GM19025 (cell line): Measurements from ENCODE around the gene LBP.
"Not testable (repeated sequence)": the region's sequence is repeated elsewhere in the genome, so short reads cannot be mapped to it uniquely, and the experiment has no call there.

Experiments
- ATAC-seq: cut with Tn5 transposase; IDR thresholded peaks from one replicate; pipeline ENCODE4 v1.9.1; 2021; ENCODE audit warnings: mild to moderate bottlenecking, low read depth, moderate library complexity; ENCODE audit not compliant: unreplicated experiment

LBP gene

GRCh38 chr20:38346741-38347140 is 459 bp downstream of the LBP start:
- ATAC-seq = no peak

GRCh38 chr20:38349856-38350255 is 3.6 kb downstream of the LBP start:
- ATAC-seq = no peak

DNA sequence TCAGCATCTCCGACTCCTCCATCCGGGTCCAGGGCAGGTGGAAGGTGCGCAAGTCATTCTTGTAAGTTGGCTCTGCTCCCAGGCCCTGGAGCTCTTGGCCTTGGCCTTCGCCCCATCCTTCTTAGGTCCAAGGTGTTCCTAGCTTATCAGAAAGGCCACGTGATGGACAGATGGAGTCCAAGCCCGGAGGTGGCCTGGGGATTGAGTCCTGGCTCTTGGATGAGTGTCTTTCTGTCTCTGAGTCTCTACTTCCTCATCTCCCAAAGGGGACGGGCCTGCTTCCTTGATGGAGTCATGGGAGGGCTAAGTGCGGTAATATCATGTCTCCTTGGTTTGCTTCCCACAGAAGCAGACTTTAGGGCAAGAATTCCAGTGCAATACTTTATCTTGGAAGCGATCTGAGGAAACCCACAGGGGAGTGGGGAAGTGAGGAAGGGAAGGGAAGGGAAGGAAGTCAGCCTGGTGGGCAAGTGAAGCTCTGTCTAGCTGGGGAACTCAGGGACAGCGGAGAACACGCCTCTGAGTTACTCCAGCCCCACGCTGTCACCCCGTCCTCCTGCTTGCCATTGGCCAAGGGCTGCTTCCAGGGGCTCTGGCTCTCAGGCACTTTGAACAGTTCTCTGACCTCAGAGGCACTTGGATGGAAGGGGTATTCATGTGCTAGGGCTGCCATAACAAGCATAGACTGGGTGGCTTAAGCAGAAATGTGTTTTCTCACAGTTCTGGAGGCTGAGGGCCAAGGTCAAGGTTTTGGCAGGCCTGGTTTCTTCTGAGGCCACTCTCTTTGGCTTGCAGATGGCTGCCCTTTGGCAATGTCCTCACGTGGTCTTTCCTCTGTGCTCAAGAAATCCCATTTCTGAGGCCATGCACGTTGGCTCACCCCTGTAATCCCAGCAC is 4.8 kb downstream of the LBP start:
- no peak for ATAC-seq

DNA sequence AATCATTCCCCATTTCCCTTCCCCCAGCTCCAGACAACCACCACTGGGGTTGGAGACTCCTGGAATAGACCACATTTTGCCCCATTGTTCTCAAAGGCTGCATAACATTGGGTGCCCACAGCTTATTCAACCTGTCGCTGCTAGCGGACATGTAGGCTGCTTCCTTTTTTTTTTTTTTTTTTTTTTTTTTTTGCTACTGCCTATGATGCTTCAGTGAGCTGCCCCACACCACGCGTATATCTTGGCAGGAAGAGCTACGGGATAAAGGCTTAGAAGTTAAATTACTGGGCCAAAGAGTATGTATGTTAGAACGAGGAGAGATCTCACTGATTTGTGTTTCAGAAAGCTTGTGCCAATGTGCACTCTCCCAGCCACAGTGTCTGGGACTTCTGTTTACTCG is 7.0 kb downstream of the LBP start:
- ATAC-seq = no peak

DNA sequence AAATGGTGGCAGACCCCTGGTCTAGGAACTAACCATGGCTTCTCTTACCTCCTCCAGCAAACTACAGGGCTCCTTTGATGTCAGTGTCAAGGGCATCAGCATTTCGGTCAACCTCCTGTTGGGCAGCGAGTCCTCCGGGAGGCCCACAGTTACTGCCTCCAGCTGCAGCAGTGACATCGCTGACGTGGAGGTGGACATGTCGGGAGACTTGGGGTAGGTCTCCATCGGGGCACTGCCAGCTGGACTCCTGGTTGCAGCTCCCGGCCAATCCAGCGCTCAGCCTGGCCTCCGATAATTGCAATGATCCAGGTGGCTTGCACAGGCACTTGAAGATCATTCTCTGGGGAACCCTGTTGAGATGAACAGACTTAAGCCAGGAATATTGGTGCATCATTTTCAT is 7.9 kb downstream of the LBP start:
- no peak for ATAC-seq

DNA sequence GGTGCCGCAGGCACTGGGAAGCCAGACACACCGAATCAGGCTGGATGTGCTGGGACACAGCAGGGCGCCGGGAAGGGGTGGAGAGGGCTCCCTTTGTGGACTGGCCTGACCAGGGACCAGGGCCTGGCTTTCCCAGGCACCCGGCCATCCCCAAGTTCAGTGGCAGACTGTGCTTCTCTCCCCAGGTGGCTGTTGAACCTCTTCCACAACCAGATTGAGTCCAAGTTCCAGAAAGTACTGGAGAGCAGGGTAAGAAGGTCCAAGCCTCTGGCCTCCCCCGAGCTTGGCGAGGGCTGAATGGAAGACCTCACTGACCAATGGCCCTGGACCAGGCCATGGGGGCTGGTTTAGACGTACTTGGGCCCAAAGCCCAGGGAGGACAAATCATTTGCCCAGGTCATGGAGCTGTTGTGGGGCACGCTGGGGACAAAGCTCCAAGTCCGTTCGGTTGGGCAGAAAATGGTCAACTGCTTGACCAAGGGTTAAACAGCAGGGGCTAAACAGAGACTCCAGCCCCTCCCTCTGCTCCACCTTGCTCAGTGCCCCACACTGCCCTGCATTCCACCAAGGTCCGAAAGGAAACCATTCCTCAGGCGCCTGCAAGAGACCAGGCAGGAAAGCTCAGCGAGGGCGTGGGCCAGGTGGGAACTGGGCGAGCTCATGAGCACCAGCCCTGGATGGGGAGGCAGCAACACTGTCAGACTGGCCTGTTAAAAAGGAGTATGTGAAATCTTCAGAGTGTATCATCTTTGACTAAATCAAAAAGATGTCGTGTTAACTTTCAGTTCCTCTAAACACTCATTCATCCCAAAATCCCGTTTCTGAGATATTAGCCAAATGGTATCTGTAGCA is 9.1 kb downstream of the LBP start:
- ATAC-seq = no peak

DNA sequence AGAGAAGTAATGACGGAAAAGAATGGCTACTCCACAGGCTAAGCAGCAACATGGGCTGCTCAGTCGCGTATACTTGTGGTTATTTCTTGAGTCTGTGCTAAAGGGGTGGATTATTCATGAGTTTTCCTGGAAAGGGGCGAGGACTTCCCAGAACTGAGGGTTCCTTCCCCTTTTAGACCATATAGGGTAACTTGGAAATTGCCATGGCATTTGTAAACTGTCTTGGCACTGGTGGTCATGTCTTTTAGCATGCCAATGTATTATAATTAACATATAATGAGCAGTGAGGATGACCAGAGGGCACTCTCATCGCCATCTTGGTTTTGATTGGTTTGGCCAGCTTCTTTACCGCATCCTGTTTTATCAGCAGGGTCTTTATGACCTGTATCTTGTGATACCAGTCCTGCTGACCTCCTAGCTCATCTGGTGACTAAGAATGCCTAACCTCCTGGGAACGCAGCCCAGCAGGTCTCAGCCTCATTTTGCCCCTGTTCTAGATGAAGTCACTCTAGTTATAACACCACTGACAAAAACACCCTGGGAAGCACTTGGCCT is 11.4 kb downstream of the LBP start:
- no peak for ATAC-seq

DNA sequence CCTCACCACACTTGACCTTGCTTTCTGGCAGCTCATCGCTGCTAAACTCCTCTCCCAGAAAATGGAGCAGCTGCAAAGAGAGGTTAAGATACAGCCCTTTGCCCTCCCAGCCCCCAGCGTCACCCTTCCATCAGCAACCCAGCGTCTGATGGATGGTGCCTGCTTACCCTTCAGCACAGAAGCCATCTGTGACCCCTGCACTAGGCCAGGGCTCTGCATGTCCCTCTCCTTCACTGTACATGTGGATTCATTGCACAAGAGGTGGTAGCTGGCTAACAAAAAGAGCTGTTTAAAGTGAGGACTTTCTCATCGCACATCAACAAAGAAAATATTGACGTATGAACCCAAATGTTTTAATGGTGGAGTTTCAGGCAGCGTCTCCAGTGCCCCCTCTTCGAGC is 12.3 kb downstream of the LBP start:
- no peak for ATAC-seq

- no peak for ATAC-seq
Observed at GRCh38 chr20:38363004-38363747, 16.9 kb downstream of the LBP start.

DNA sequence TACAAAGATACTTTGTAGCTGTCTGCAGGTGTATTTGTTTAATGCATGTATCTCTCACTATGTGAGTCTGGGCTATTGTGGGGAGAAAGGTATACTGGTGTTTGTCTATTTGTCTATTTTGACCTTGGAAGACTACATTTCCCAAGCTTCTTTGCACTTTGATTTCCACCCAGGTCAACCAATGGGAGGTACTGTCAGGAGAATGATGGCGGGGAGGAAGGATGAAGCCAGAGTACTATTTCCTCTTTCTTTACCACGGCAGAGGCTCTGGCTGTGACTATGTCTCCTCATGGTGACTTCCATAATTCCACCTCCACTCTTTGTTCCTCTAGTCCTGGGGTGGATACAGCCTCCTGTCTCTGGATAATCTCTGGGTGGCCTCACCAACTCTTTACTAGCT is 23.1 kb downstream of the LBP start:
- no peak for ATAC-seq

DNA sequence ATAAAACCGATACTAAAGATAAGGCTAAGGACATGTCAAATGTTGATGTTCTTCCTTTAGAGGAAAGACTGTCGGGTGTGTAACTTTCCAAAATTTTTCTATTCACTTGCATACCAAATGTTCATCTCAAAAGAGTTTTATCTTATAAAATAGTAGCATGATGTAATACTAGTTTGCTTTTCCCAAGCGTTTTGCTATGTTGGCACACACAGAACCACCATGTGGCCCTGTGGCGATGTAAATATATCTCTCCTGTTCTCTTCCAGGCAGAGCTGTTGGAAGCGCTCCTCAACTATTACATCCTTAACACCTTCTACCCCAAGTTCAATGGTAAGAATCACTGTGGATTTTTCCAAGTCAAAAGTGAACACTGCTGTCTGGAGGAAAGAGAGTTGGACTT is 26.5 kb downstream of the LBP start:
- ATAC-seq = no peak

- ATAC-seq = no peak
Observed at GRCh38 chr20:38373231-38373867, 27.1 kb downstream of the LBP start.

DNA sequence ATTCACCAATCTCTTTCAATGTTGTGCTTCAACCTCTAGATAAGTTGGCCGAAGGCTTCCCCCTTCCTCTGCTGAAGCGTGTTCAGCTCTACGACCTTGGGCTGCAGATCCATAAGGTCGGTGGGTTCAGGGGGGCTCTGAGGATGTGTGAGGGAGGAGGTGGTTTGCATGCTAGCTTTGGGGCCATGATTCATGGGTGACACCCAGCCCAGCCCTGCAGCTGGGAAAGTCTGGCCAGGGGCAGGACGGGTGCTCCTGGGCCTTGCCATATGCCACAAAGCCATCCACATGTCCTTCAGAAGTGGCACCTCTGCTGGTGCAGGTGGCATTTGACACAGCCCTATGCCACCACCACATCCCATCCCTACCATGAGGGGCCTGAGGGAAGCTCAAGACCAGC is 27.6 kb downstream of the LBP start:
- ATAC-seq = no peak

DNA sequence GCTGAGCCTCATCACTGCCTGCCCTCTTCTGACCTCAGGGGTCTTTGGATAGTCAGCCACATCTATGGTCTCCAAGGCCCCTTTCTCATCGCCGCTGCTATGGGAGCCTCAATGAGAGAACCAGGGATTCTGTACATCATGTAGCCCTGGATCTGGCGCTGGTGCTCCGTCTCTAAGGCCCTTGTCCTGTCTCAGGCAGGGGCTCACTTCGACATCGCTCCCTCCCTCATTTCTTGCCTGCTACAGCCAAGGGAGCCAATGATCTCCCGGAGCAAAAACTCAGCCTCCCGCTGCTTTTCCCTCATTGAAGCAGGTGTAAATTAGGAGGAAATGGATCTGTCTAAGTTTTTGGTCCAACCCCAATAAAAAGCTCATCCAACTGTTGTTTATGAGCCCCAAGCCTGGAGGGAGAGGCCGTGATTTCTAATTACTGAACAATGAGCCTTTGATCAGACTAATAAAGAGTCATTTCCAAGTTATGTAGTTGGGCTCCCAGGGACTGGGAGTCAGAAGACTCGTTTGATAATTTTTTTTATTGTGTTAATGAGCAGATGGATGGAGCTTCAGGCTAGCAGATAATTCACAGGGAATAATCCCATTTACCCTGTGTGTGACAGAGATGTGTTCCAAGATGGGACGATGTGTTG is 30.9 kb downstream of the LBP start:
- ATAC-seq = no peak

GRCh38 chr20:38377838-38378237 is 31.6 kb downstream of the LBP start:
- ATAC-seq = not testable (repeated sequence)

- no peak for ATAC-seq
Observed at GRCh38 chr20:38383147-38383546, 36.9 kb downstream of the LBP start.

DNA sequence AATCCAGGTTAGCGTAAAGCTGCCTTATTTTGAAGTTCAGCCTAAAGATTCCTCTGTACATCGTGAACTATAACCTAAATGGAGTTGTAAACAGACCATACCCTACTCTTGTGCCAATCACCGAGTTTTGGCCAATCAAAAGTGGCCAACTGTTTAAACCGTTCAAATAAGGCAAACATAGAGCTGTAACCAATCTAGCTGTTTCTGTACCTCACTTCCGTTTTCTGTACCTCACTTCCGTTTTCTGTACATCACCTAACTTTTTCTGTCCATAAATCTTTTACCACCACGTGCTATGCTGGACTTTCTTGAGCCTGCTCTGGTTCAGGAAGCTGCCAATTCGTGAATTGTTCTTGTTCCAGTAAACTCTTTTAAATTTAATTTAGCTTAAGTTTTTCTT is 39.7 kb downstream of the LBP start:
- no peak for ATAC-seq

DNA sequence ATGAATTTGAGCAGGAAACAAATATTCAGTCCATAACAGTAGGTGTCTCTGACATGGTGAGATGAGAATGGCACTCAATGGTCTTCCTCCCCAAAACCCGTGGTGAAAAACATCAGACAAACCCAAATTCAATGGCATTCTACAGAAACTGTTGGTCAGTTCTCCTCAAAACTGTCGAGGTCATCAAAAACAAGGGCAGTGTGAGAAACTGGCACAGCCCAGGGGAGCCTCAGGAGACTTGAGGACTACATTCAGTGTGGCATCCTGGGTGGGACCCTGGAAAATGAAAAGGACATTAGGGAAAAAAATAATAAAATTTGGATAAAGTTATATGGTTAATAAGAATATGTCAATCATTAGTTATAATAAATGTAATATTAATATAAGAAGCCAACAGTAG is 40.6 kb downstream of the LBP start:
- no peak for ATAC-seq

- no peak for ATAC-seq
Observed at GRCh38 chr20:38387953-38388352, 41.7 kb downstream of the LBP start.

- no peak for ATAC-seq
Observed at GRCh38 chr20:38392356-38392755, 46.1 kb downstream of the LBP start.
